SK-N-SH (cell line): ENCODE data around the gene NFKBIE.

Experiments used
- CHD2 ChIP-seq: fragments of 150-350 bp; IDR thresholded peaks from 2 replicates; pipeline ENCODE4 v1.6.1; 2018; ENCODE audit warnings: low read length; ENCODE audit not compliant: partially characterized antibody
- RAD21 ChIP-seq: IDR thresholded peaks from 2 replicates; pipeline ENCODE4 v1.6.1; 2012; ENCODE audit warnings: mild to moderate bottlenecking, low read length
- RCOR1 ChIP-seq: fragments of 150-350 bp; IDR thresholded peaks from 2 replicates; pipeline ENCODE4 v1.6.1; 2017; ENCODE audit warnings: antibody characterized with exemption, low read length
- TF ChIP-seq, protein P1 (sequence below): fragments of 200-600 bp; sonication (generic); IDR thresholded peaks from 2 replicates; pipeline ENCODE4 v1.6.1; 2017; ENCODE audit warnings: antibody characterized with exemption, mild to moderate bottlenecking, moderate library complexity

DNA sequence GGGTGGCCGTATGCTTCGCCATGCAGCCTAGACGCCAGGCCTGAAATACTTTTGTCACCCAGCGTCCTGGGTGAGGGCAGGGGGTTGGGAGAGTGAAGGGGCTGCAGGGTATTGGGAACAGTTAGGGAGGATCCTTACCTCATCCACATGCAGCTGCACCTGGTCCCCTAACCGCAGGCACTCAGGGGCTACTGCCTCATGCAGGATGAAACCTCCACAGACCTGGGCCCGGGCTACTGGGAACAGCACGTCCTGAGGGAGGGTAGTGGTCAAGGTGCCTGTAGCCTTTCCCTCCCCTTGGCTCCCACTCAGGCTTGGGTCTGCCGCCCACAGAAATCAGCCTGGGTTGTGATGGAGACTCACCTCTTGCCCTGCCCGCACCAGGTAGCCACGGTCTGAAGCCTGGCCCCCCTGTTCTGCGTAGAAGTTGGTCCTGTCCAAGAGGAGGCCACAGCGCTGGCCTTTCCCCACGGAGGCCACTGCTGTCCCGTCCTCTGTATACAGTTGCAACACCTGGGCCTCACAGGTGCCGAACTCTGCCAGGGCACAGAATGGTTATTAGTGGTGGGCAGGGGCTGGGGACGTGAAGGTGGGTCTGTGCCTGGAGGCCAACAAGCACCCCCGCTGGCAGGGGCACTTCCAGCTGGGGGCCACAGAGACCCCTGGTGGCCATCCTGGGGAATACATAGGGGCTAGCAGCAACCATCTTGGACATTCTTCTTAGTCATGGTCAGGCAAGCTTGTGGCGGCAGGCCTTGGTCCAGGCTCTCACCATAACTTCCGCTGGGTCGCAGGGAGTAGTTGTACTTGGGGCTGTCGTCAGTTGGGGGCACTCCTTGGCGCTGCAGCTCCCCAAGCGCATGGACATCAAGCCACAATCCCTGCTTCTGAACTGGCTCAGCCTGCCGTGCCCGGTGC lies 39.2 kb upstream of the NFKBIE start:
- TF ChIP-seq, protein P1, sequence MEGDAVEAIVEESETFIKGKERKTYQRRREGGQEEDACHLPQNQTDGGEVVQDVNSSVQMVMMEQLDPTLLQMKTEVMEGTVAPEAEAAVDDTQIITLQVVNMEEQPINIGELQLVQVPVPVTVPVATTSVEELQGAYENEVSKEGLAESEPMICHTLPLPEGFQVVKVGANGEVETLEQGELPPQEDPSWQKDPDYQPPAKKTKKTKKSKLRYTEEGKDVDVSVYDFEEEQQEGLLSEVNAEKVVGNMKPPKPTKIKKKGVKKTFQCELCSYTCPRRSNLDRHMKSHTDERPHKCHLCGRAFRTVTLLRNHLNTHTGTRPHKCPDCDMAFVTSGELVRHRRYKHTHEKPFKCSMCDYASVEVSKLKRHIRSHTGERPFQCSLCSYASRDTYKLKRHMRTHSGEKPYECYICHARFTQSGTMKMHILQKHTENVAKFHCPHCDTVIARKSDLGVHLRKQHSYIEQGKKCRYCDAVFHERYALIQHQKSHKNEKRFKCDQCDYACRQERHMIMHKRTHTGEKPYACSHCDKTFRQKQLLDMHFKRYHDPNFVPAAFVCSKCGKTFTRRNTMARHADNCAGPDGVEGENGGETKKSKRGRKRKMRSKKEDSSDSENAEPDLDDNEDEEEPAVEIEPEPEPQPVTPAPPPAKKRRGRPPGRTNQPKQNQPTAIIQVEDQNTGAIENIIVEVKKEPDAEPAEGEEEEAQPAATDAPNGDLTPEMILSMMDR: peak; percentile 76
- TF ChIP-seq RCOR1 (no peak), RAD21 (peak; percentile 54), CHD2 (no peak)
